Keratinocyte (primary cell): Measurements from ENCODE around the gene B3GLCT. TPM values are rescaled to one million over a fixed set of nuclear protein-coding genes. Genes with fewer than 3 reads are reported as not detected.
A peak's percentile ranks its signal among the peaks of the same experiment; 100 is the strongest.

Experiments used
- DNase-seq: peaks from one replicate; pipeline ENCODE4 v3.0.0-alpha.2; 2011; ENCODE audit warnings: low read depth, missing footprints, low spot score
- FAIRE-seq: peaks from 2 replicates; lab custom pipeline; 2011; peaks lifted over from hg19 to GRCh38; lab: Jason Lieb, UNC
- H2AFZ ChIP-seq: 2 replicates; pipeline ENCODE4 v1.6.0; 2012; ENCODE audit warnings: low read length, control low read depth, inconsistent platforms; ENCODE audit not compliant: control insufficient read depth
- H3K27ac ChIP-seq: 2 replicates; pipeline ENCODE4 v1.5.1; 2011; ENCODE audit warnings: low read length; ENCODE audit not compliant: control insufficient read depth, insufficient read depth
- H3K27me3 ChIP-seq: 3 replicates; pipeline ENCODE4 v1.6.0; 2011; ENCODE audit warnings: low read length; ENCODE audit not compliant: control insufficient read depth, insufficient read depth; ENCODE audit errors: extremely low read depth
- H3K36me3 ChIP-seq, 2 experiments: 2 replicates in 1 of 2; 3 replicates in 1 of 2; pipeline ENCODE4 v1.5.1; 2011; ENCODE audit warnings: low read length in 2 of 2, mild to moderate bottlenecking in 1 of 2; ENCODE audit not compliant: control insufficient read depth in 2 of 2, insufficient read depth in 2 of 2; ENCODE audit errors: extremely low read depth in 1 of 2
- H3K4me1 ChIP-seq: 3 replicates; pipeline ENCODE4 v1.5.1; 2011; ENCODE audit warnings: low read length; ENCODE audit not compliant: control insufficient read depth, insufficient read depth; ENCODE audit errors: extremely low read depth
- H3K4me2 ChIP-seq: 3 replicates; pipeline ENCODE4 v1.6.0; 2011; ENCODE audit warnings: low read depth, low read length; ENCODE audit not compliant: control insufficient read depth, insufficient read depth; ENCODE audit errors: extremely low read depth
- H3K4me3 ChIP-seq, 3 experiments: fragments of 200-600 bp in 1 of 3; sonication (generic) in 1 of 3; 2 replicates in 2 of 3; 3 replicates in 1 of 3; pipeline ENCODE4 v1.5.1; 2011 to 2016; ENCODE audit warnings: low read length in 3 of 3, mild to moderate bottlenecking in 3 of 3, control low read depth in 2 of 3, inconsistent platforms in 1 of 3, low read depth in 1 of 3, mixed read lengths in 1 of 3, mixed run types in 1 of 3, moderate library complexity in 1 of 3; ENCODE audit not compliant: control insufficient read depth in 2 of 3, insufficient read depth in 2 of 3; ENCODE audit errors: extremely low read depth in 1 of 3
- H3K79me2 ChIP-seq: 2 replicates; pipeline ENCODE4 v1.6.0; 2012; ENCODE audit warnings: low read length; ENCODE audit not compliant: control insufficient read depth, insufficient read depth
- H3K9ac ChIP-seq: 3 replicates; pipeline ENCODE4 v1.6.0; 2011; ENCODE audit warnings: low read length; ENCODE audit not compliant: control insufficient read depth, insufficient read depth; ENCODE audit errors: extremely low read depth
- H3K9me1 ChIP-seq: 3 replicates; pipeline ENCODE4 v1.6.0; 2011; ENCODE audit warnings: low read length; ENCODE audit not compliant: control insufficient read depth, insufficient read depth; ENCODE audit errors: extremely low read depth
- H3K9me3 ChIP-seq: 2 replicates; pipeline ENCODE4 v1.5.1; 2012; ENCODE audit warnings: low read depth, low read length; ENCODE audit not compliant: control insufficient read depth
- H4K20me1 ChIP-seq: 3 replicates; pipeline ENCODE4 v1.6.0; 2011; ENCODE audit warnings: low read length; ENCODE audit not compliant: control insufficient read depth, insufficient read depth; ENCODE audit errors: extremely low read depth
- EZH2 ChIP-seq: IDR thresholded peaks from one replicate; pipeline ENCODE4 v1.6.1; 2012; ENCODE audit warnings: inconsistent platforms, mild to moderate bottlenecking, low read length, moderate library complexity
- dilution Hi-C: fragments of 300-500 bp; cut with MboI; formaldehyde crosslinking; loops from one replicate; pipeline ENCODE4 v1.7.0; 2020; ENCODE audit warnings: low sequenced_read_pairs; ENCODE audit not compliant: extremely low pct_ligation_motif_present
- polyA plus RNA-seq, 5 experiments: library from polyadenylated mRNA; depleted of rRNA in 3 of 5; stranded (reverse) in 3 of 5; stranded (forward) in 1 of 5; unstranded in 1 of 5; fragments of >200 nt; gene quantifications; 1 replicate in 1 of 5; 2 replicates in 3 of 5; 3 replicates in 1 of 5; pipeline versions ENCODE4 v1.2.1 to v1.2.3, GENCODE V29; 2011 to 2012; ENCODE audit warnings: missing spikeins in 2 of 5, low read depth in 1 of 5, low replicate concordance in 1 of 5
- TF ChIP-seq, protein P1 (sequence below), 3 experiments: IDR thresholded peaks in 1 of 3; conservative IDR thresholded peaks in 1 of 3; optimal IDR thresholded peaks in 1 of 3; 2 replicates in 2 of 3; 3 replicates in 1 of 3; pipeline versions ENCODE3 to v1.5.1; 2011; ENCODE audit warnings: low read length in 3 of 3, mild to moderate bottlenecking in 3 of 3, moderate library complexity in 2 of 3, control low read depth in 1 of 3, inconsistent platforms in 1 of 3; ENCODE audit not compliant: insufficient read depth in 2 of 3; ENCODE audit errors: extremely low read depth in 1 of 3

The B3GLCT gene
- polyA plus RNA-seq, 1 donor (not counting 4 experiments of a cell fraction or from before 2014, with no cell fraction given), result 4.4 TPM

DNA sequence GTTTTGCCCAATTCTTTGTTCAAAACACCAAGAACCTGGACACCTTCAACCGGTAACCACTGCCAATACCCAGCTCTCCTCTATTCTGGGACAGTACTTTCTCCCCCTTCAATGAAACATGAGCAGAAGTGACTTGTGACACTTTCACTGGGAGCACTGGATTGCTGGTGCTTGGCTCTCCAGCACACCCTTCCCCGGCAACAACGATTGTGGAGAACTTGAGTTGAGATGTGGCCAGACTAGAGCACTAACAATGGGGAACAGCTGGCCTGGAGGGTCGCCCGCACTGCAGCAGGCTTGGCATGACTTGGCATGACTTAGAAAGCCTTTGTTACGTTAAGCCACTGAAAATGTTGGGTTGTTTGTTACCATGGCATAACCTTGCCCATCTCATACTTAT is 7.5 kb upstream of the B3GLCT start:
- no peaks in the 10 kb centered on the region for H3K9me3 ChIP-seq
- dilution Hi-C loops, result no loop called here
- H3K27ac ChIP-seq, result no peak overlapping the region
- H3K4me3 ChIP-seq, result no peak overlapping the region
- no peaks in the 10 kb centered on the region for H3K27me3 ChIP-seq
- DNase-seq (no peak), FAIRE-seq (no peak)
- no peaks in the 10 kb centered on the region for H3K79me2 ChIP-seq
- no peaks in the 10 kb centered on the region for H3K4me1 ChIP-seq
- no peak overlapping the region for H3K9ac ChIP-seq
- TF ChIP-seq, protein P1, sequence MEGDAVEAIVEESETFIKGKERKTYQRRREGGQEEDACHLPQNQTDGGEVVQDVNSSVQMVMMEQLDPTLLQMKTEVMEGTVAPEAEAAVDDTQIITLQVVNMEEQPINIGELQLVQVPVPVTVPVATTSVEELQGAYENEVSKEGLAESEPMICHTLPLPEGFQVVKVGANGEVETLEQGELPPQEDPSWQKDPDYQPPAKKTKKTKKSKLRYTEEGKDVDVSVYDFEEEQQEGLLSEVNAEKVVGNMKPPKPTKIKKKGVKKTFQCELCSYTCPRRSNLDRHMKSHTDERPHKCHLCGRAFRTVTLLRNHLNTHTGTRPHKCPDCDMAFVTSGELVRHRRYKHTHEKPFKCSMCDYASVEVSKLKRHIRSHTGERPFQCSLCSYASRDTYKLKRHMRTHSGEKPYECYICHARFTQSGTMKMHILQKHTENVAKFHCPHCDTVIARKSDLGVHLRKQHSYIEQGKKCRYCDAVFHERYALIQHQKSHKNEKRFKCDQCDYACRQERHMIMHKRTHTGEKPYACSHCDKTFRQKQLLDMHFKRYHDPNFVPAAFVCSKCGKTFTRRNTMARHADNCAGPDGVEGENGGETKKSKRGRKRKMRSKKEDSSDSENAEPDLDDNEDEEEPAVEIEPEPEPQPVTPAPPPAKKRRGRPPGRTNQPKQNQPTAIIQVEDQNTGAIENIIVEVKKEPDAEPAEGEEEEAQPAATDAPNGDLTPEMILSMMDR (optimal IDR thresholded peaks at IDR 0.05 in 1 of 3, IDR thresholded peaks at IDR 0.05 in 1 of 3, conservative IDR thresholded peaks at IDR 0.05 in 1 of 3; ENCODE audit: extremely low read depth in 1 of 3, insufficient read depth in 2 of 3, low read length in 3 of 3), result no peak
- TF ChIP-seq EZH2, result no peak
- H3K9me1 ChIP-seq, result no peaks in the 10 kb centered on the region
- H3K4me2 ChIP-seq, result no peak overlapping the region
- no peaks in the 10 kb centered on the region for H4K20me1 ChIP-seq
- no peaks in the 10 kb centered on the region for H3K36me3 ChIP-seq
- H2AFZ ChIP-seq, result no peak overlapping the region

DNA sequence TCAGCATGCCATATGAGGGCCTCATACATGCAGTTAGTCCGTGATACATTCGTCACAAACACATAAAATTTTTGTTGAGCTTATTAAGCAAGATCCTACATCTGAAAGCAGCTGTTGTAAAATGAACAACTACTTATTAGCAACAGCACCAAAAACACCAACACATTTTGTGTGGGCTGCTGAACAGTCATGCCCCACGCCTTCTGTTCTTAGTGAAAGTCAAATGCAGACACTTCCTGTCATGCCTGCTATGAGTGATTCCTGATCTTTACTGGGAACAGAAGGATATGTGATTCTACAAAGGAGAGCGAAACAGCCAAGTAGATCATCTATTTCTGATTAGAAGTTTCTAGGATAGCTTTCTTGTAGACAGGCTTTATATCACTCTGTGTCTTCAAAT is 4.2 kb upstream of the B3GLCT start:
- Histone ChIP-seq H3K79me2 (no peaks in the 10 kb centered on the region), H3K27ac (no peak overlapping the region), H3K4me2 (no peak overlapping the region), H3K9ac (no peak overlapping the region), H3K4me1 (peaks cover 3% of the 10 kb centered on the region), H3K4me3 (no peak overlapping the region), H2AFZ (no peak overlapping the region), H3K36me3 (no peaks in the 10 kb centered on the region), H3K9me1 (no peaks in the 10 kb centered on the region), H4K20me1 (no peaks in the 10 kb centered on the region), H3K9me3 (no peaks in the 10 kb centered on the region), H3K27me3 (no peaks in the 10 kb centered on the region)
- DNase-seq (no peak), FAIRE-seq (peak; percentile 9)
- dilution Hi-C loops, result no loop called here
- TF ChIP-seq, protein P1 (optimal IDR thresholded peaks at IDR 0.05 in 1 of 3, IDR thresholded peaks at IDR 0.05 in 1 of 3, conservative IDR thresholded peaks at IDR 0.05 in 1 of 3; ENCODE audit: extremely low read depth in 1 of 3, insufficient read depth in 2 of 3, low read length in 3 of 3), result no peak
- TF ChIP-seq EZH2, result no peak
